Measurements from ENCODE around the gene COL4A5.

GRCh38 chrX:108735091-108735678 lies 295.5 kb downstream of the COL4A5 start:
- TF ChIP-seq EZH2 (IDR thresholded peaks at IDR 0.05; ENCODE audit: borderline replicate concordance, low read depth, low read length, poor library complexity, severe bottlenecking) (no peak), CTCF (conservative IDR thresholded peaks at IDR 0.05; ENCODE audit: low read depth, low read length) (no peak)
